Stomach smooth muscle (tissue), 2 donors: ENCODE results near the gene PCMT1.
"Not testable (repeated sequence)": the region's sequence is repeated elsewhere in the genome, so short reads cannot be mapped to it uniquely, and the experiment has no call there.

ENCODE experiments used
- H3K27ac ChIP-seq: one replicate; pipeline ENCODE4 v1.7.0; 2013; ENCODE audit warnings: mild to moderate bottlenecking, low read length, inconsistent platforms
- H3K27me3 ChIP-seq, 2 donors: one replicate each; pipeline ENCODE4 v1.7.0; 2013; ENCODE audit warnings: low read length in 2 of 2; ENCODE audit not compliant: insufficient read depth in 2 of 2, control insufficient read depth in 1 of 2
- H3K36me3 ChIP-seq, 2 donors: one replicate each; pipeline ENCODE4 v1.7.0; 2013; ENCODE audit warnings: low read length in 2 of 2; ENCODE audit not compliant: control insufficient read depth in 2 of 2, insufficient read depth in 2 of 2
- H3K4me1 ChIP-seq: one replicate; pipeline ENCODE4 v1.7.0; 2013; ENCODE audit warnings: low read length; ENCODE audit not compliant: control insufficient read depth, insufficient read depth
- H3K4me3 ChIP-seq, 2 donors: one replicate each; pipeline ENCODE4 v1.7.0; 2013; ENCODE audit warnings: low read length in 2 of 2
- H3K9ac ChIP-seq, 2 donors: one replicate each; pipeline ENCODE4 v1.7.0; 2013; ENCODE audit warnings: low read length in 2 of 2, mild to moderate bottlenecking in 1 of 2
- H3K9me3 ChIP-seq, 2 donors: one replicate each; pipeline ENCODE4 v1.7.0; 2013; ENCODE audit warnings: low read length in 2 of 2; ENCODE audit not compliant: control insufficient read depth in 2 of 2
- donor health status: healthy.
- donor health status: Pancreatic carcinoma.

The PCMT1 gene

DNA sequence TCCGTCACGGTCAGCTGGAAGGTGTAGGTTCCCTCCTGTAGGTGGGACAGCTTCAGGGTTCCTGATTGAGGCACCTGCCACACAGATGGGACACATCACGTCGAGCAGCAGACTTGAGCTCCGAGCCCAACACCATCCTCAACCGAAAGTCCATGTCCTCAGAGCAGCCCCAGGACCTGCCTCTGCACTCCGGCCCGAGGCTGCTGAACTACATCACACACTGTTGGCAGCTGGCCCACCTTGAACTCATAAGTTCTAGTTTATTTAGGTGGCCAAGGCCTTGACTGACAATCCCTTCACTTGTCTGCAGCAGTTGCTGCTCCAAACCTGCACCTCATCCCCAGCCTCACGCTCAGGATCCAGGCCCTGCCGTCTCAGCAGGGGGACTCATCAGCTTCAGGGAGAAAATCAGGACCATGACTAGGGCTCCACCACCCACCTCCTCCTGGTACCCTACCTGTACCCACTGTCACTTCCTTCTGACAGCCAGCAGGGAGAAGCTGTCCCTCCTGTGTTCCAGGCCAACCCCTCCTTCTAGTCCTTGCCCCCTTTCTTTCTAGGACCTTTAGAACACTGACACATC lies 93.6 kb downstream of the PCMT1 start:
- peaks cover 39% of the 10 kb centered on the region for H3K4me1 ChIP-seq
- H3K27ac ChIP-seq, result no peak overlapping the region
- no peak overlapping the region for H3K9ac ChIP-seq
- no peaks in the 10 kb centered on the region for H3K36me3 ChIP-seq
- no peaks in the 10 kb centered on the region for H3K9me3 ChIP-seq
- H3K27me3 ChIP-seq, result no peaks in the 10 kb centered on the region
- no peak overlapping the region for H3K4me3 ChIP-seq

DNA sequence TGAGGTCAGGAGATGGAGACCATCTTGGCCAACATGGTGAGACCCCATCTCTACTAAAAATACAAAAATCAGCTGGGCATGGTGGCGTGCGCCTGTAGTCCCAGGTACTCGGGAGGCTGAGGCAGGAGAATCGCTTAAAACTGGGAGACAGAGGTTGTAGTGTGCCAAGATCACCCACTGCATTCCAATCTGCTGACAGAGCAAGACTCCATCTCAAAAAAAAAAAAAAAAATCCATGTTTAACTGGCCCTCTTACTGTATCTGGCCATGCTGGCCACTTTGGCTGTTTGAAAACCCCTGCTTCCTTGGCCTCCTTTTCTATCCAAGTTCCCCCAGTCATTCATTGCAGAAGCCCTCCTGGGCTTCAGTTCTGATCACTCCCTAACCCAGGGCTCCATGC lies 94.5 kb downstream of the PCMT1 start:
- peaks cover 39% of the 10 kb centered on the region for H3K4me1 ChIP-seq
- H3K27me3 ChIP-seq, H3K36me3 ChIP-seq, H3K27ac ChIP-seq, H3K4me3 ChIP-seq, H3K9ac ChIP-seq, H3K9me3 ChIP-seq: not testable (repeated sequence)

DNA sequence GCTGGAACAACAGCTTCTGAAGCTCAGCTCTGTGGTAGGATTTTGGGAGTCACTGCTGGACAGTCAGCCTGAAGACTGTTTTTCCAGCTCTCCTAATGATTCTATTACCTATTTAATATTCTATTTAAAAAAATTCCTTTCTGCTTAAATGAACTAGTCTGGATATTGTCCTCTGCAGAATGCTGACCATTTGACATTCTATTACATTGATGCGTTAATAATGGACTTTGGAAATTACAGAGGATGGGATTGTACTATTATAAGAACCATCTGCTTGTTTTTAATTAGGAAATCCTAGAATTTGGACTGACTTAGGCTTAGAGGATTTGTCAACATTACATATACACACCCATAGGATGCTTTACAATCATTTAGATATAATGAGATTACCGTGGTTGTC lies 94.9 kb downstream of the PCMT1 start:
- H3K27ac ChIP-seq, result no peak overlapping the region

DNA sequence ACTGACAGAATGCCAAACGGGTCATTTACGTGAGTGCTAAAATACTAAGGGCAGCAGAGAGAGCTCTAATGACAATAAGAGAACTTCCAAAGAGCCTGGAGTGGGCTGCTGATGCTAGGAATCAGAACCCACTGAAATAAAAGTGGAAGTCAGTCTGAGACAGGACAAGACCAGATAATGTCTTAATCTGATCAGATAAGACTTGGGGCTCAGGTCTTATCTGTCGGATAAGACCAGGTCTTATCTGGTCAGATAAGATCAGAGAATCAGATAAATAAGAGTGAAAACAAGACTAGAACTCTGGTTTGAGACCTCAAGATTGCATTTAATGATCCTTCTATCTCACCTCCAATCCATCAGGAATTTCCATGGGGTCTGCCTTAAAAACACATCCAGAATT lies 96.0 kb downstream of the PCMT1 start:
- H3K9ac ChIP-seq, result no peak overlapping the region
- no peaks in the 10 kb centered on the region for H3K36me3 ChIP-seq
- no peak overlapping the region for H3K27ac ChIP-seq
- H3K9me3 ChIP-seq, result no peaks in the 10 kb centered on the region
- H3K4me3 ChIP-seq, result no peak overlapping the region
- H3K27me3 ChIP-seq, result no peaks in the 10 kb centered on the region
- peaks cover 36% of the 10 kb centered on the region for H3K4me1 ChIP-seq

More for the DNA sequence above, 94.9 kb downstream of the PCMT1 start:
- no peaks in the 10 kb centered on the region for H3K27me3 ChIP-seq
- no peak overlapping the region for H3K4me3 ChIP-seq
- H3K9ac ChIP-seq, result no peak overlapping the region
- no peaks in the 10 kb centered on the region for H3K36me3 ChIP-seq
- H3K4me1 ChIP-seq, result peaks cover 39% of the 10 kb centered on the region
- no peaks in the 10 kb centered on the region for H3K9me3 ChIP-seq

DNA sequence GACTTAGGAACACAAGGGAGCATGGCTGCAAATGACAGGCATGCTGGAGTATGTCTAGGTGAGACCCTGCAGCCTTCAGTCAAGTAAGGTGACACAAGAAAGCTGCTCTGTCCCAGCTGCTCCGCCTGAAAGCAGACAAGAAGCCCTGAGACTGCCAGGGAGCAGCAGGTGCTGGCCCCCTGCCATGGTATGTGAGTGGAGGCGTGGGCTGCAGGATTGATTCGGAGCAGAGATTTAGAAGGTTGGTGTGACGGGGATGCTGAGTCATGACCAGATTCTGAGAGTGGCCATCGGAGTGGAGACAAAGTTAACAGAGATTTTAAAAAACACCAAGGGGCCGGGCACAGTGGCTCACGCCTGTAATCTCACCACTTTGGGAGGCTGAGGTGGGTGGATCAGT lies 96.8 kb downstream of the PCMT1 start:
- Histone ChIP-seq H3K36me3 (peaks cover 2 to 6% of the 10 kb centered on the region in 2 donors), H3K27ac (no peak overlapping the region), H3K9me3 (no peaks in the 10 kb centered on the region), H3K4me3 (no peak overlapping the region), H3K27me3 (no peaks in the 10 kb centered on the region), H3K4me1 (peaks cover 29% of the 10 kb centered on the region), H3K9ac (no peak overlapping the region)

DNA sequence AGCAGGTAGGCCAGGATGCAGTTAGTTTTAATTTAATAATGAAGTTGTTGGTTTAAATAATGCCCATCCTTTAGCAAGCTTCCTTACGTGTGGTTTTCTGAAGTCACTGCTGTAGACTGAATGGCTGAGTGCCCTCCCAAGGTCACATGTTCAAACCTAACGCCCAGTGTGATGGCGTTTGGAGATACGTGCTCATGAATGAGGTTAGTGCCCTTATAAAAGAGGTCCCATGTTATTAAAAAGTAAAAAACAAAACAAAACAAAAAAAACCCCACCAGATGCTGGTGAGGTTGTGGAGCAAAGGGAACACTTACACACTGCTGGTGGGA lies 98.4 kb downstream of the PCMT1 start:
- no peaks in the 10 kb centered on the region for H3K27me3 ChIP-seq
- no peak overlapping the region for H3K9ac ChIP-seq
- H3K27ac ChIP-seq, result no peak overlapping the region
- H3K4me3 ChIP-seq, result no peak overlapping the region
- peaks cover 29% of the 10 kb centered on the region for H3K4me1 ChIP-seq
- H3K36me3 ChIP-seq, result peaks cover 2 to 10% of the 10 kb centered on the region in 2 donors
- no peaks in the 10 kb centered on the region for H3K9me3 ChIP-seq

DNA sequence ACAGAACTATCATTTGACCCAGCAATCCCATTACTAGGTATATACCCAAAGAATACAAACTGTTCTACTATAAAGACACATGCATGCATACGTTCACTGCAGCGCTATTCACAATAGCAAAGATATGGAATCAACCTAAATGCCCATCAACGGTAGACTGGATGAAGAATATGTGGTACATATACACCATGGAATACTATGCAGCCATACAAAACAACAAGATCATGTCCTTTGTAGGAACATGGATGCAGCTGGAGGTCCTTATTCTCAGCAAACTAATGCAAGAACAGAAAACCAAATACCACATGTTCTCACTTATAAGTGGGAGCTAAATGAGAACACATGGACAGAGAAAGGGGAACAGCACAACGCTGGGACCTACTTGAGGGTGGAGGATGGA lies 98.8 kb downstream of the PCMT1 start:
- not testable (repeated sequence) for H3K4me3 ChIP-seq, H3K9me3 ChIP-seq, H3K9ac ChIP-seq, H3K27ac ChIP-seq, H3K27me3 ChIP-seq
- Histone ChIP-seq H3K36me3 (peaks cover 2 to 10% of the 10 kb centered on the region in 2 donors), H3K4me1 (peaks cover 25% of the 10 kb centered on the region)

DNA sequence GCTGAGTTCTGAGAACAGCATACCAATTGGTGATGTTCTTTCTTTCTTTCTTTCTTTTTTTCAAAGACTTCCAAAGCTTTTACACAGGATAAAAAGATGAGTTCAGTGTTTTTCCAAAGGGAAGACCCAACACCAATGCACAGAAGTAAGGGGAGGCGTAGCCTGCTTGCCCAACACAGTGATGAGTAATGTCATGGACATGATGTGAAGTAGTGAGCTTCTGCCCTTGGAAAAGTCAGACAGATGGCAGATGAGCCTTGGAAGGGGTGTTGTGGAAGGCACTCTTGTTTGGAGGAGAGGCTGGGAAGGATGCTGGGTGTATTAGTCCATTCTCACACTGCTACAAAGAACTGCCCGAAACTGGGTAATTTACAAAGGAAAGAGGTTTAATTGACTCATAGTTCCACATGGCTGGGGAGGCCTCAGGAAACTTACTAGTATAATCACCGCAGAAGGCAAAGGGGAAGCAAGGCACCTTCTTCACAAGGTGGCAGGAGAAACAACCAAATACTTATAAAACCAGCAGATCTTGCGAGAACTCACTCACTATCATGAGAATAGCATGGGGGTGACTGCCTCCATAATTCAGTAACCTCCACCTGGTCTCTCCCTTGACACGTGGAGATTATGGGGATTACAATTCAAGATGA lies 102.0 kb downstream of the PCMT1 start:
- peaks cover 2 to 10% of the 10 kb centered on the region in 2 donors for H3K36me3 ChIP-seq
- H3K9ac ChIP-seq, result no peak overlapping the region
- peaks cover 14% of the 10 kb centered on the region for H3K4me1 ChIP-seq
- no peak overlapping the region for H3K4me3 ChIP-seq
- H3K27me3 ChIP-seq, result no peaks in the 10 kb centered on the region
- no peaks in the 10 kb centered on the region for H3K9me3 ChIP-seq
- H3K27ac ChIP-seq, result no peak overlapping the region

DNA sequence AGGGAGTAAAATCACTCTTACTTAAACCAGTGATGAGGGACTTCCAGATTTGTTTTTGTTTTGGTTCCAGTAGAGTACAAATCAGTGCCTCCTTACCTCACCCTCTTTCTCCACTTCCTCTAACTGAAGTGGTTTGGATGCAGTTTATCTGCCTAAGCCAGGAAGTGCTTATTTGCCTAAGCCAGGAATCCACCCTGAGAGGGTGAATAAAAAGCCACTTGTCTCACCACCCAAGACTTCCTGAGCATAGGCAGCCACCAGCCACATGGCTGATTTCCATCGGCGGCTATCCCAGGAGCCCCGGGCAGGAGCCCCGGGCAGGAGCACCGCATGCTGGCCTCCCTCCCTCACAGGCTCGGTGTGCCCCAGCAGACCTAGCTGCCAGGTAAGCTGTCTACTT lies 102.6 kb downstream of the PCMT1 start:
- peaks cover 2 to 10% of the 10 kb centered on the region in 2 donors for H3K36me3 ChIP-seq
- H3K4me1 ChIP-seq, result peaks cover 10% of the 10 kb centered on the region
- H3K4me3 ChIP-seq, result no peak overlapping the region
- H3K9ac ChIP-seq, result no peak overlapping the region
- no peaks in the 10 kb centered on the region for H3K27me3 ChIP-seq
- no peaks in the 10 kb centered on the region for H3K9me3 ChIP-seq
- H3K27ac ChIP-seq, result no peak overlapping the region

DNA sequence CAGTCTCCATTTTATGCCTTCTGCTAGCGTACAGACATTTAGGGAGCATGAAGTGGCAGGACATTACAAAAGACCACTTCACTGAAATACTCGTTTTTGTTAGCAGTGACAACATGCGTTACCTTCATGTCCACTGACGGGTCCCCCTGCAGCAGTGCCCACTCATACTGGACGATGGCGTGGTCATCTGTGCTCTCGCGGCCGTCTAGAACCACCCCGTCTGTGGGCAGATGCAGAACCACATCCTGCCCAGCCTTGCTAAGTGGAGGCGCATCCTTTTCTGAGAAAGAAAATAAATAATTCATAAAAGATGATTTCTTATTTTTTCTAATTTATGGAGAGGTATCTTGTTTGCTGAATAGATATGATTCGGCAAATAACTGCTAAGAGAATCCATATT lies 103.3 kb downstream of the PCMT1 start:
- Histone ChIP-seq H3K9ac (no peak overlapping the region), H3K4me1 (peaks cover 7% of the 10 kb centered on the region), H3K27me3 (no peaks in the 10 kb centered on the region), H3K4me3 (no peak overlapping the region), H3K36me3 (peaks cover 2 to 10% of the 10 kb centered on the region in 2 donors), H3K27ac (no peak overlapping the region), H3K9me3 (no peaks in the 10 kb centered on the region)

DNA sequence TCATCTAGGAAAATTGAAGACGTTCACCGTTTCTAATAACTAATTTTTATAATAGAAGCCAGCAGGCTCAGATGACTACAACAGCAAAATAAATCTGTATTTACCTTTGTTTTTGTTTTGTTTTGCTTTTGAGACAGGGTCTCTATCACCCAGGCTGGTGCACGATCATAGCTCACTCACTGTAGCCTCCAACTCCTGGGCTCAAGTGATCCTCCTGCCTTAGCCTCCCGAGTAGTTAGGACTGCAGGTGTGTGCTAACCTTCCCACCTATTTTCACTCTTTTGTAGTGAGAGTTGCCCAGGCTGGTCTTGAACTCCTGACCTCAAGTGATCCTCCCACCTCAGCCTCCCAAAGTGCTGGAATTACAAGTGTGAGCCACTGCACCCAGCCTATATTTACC lies 104.5 kb downstream of the PCMT1 start:
- H3K9me3 ChIP-seq, H3K4me3 ChIP-seq, H3K4me1 ChIP-seq, H3K9ac ChIP-seq, H3K27ac ChIP-seq, H3K27me3 ChIP-seq: not testable (repeated sequence)
- peaks cover 2 to 10% of the 10 kb centered on the region in 2 donors for H3K36me3 ChIP-seq
